Natural killer cell (primary cell): ENCODE data around the gene KLF16. TPM values are rescaled to one million over a fixed set of nuclear protein-coding genes. Genes with fewer than 3 reads are reported as not detected.

ENCODE experiments used
- ATAC-seq, 3 donors: fragments of 150-1000 bp in 2 of 3; fragments of 200-7000 bp in 1 of 3; cut with Tn5 transposase; 1 replicate in 1 of 3; 2 replicates in 2 of 3; pipeline ENCODE4 v1.10.0; 2021; ENCODE audit warnings: mild to moderate bottlenecking in 2 of 3, moderate library complexity in 2 of 3
- DNase-seq, 2 donors: peaks; one replicate each; pipeline versions ENCODE4 v3.0.0 to v3.0.0-alpha.2; 2013 to 2021; ENCODE audit warnings: mixed read lengths in 1 of 2
- H3K27ac ChIP-seq: one replicate; pipeline ENCODE4 v1.5.1; 2013; ENCODE audit warnings: mild to moderate bottlenecking, low read length
- H3K27me3 ChIP-seq: one replicate; pipeline ENCODE4 v1.6.1; 2013; ENCODE audit warnings: low read length; ENCODE audit not compliant: control insufficient read depth, insufficient read depth
- H3K36me3 ChIP-seq: one replicate; pipeline ENCODE4 v1.6.1; 2013; ENCODE audit warnings: low read length; ENCODE audit not compliant: control insufficient read depth, insufficient read depth
- H3K4me1 ChIP-seq: one replicate; pipeline ENCODE4 v1.6.1; 2013; ENCODE audit warnings: low read length; ENCODE audit not compliant: control insufficient read depth, insufficient read depth
- H3K4me3 ChIP-seq: one replicate; pipeline ENCODE4 v1.5.1; 2013; ENCODE audit warnings: low read length
- H3K9me3 ChIP-seq: one replicate; pipeline ENCODE4 v1.6.1; 2013; ENCODE audit warnings: low read length; ENCODE audit not compliant: control insufficient read depth, insufficient read depth
- H3K27ac Mint-ChIP-seq, 2 donors: one replicate each; pipeline ENCODE4 v1.8.0; 2022; ENCODE audit warnings: mild to moderate bottlenecking in 2 of 2, mixed read lengths in 2 of 2, moderate library complexity in 1 of 2
- H3K27me3 Mint-ChIP-seq, 2 donors: one replicate each; pipeline ENCODE4 v1.8.0; 2022; ENCODE audit warnings: low read depth in 2 of 2, mixed read lengths in 2 of 2
- H3K36me3 Mint-ChIP-seq: one replicate; pipeline ENCODE4 v1.8.0; 2022; ENCODE audit warnings: mixed read lengths
- H3K4me1 Mint-ChIP-seq, 2 donors: one replicate each; pipeline ENCODE4 v1.8.0; 2022; ENCODE audit warnings: mixed read lengths in 2 of 2
- H3K4me3 Mint-ChIP-seq: one replicate; pipeline ENCODE4 v1.8.0; 2022; ENCODE audit warnings: mild to moderate bottlenecking, moderate library complexity, mixed read lengths
- H3K9me3 Mint-ChIP-seq, 2 donors: one replicate each; pipeline ENCODE4 v1.8.0; 2022; ENCODE audit warnings: mixed read lengths in 2 of 2
- CTCF ChIP-seq: fragments of 200-600 bp; IDR thresholded peaks from one replicate; pipeline ENCODE4 v1.8.0; 2022; ENCODE audit warnings: antibody characterized with exemption
- whole genome bisulfite sequencing: methylation state at CpG from one replicate; pipeline ENCODE4 v1.1.7; 2013; ENCODE audit warnings: missing lambda C conversion rate; ENCODE audit not compliant: insufficient coverage; 5-methylcytosine and 5-hydroxymethylcytosine counted together
- intact Hi-C: fragments of 100-400 bp; cut with micrococcal nuclease; formaldehyde crosslinking; loops from one replicate; pipeline ENCODE4 v1.14.2; 2022
- total RNA-seq, 4 donors: library from RNA; stranded (reverse); fragments of 120-200 nt in 1 of 4; gene quantifications; one replicate each; pipeline versions ENCODE4 v1.2.3 to v1.2.4, GENCODE V29; 2013 to 2022

Gene KLF16
- total RNA-seq, 3 donors from 2014 or later (not counting 1 experiment from before 2014, with no cell fraction given) = 29.1 to 38.4 (median 34.8) TPM

GRCh38 chr19:1823539-1824251 lies 39.7 kb downstream of the KLF16 start:
- no peak for TF ChIP-seq CTCF
- peaks cover 9% of the 10 kb centered on the region for H3K4me1 ChIP-seq
- H3K36me3 Mint-ChIP-seq = no peaks in the 10 kb centered on the region
- peaks cover 61% of the 10 kb centered on the region for H3K36me3 ChIP-seq
- H3K9me3 ChIP-seq = no peaks in the 10 kb centered on the region
- no peaks in the 10 kb centered on the region for H3K9me3 Mint-ChIP-seq
- H3K27ac ChIP-seq = no peak overlapping the region
- H3K27me3 Mint-ChIP-seq = no peaks in the 10 kb centered on the region
- 97% methylated on average over 36 of the region's 36 CpGs for WGBS
- intact Hi-C loops = loop anchor here (10.0 kb wide), 1 partner anchor 279 kb away; no protein-coding TSS in a partner anchor
- no peaks in the 10 kb centered on the region for H3K27me3 ChIP-seq
- no peak overlapping the region for H3K27ac Mint-ChIP-seq
- DNase-seq (no peak), ATAC-seq (no peak)
- H3K4me3 Mint-ChIP-seq = no peak overlapping the region
- peaks cover 4 to 6% of the 10 kb centered on the region in 2 donors for H3K4me1 Mint-ChIP-seq
- H3K4me3 ChIP-seq = no peak overlapping the region

- H3K36me3 ChIP-seq = peaks cover 65% of the 10 kb centered on the region
- H3K4me1 ChIP-seq = peaks cover 9% of the 10 kb centered on the region
- no peak overlapping the region for H3K27ac ChIP-seq
- Mint-ChIP-seq H3K27me3 (no peaks in the 10 kb centered on the region), H3K4me1 (peaks cover 4 to 5% of the 10 kb centered on the region in 2 donors), H3K4me3 (no peak overlapping the region), H3K27ac (no peak overlapping the region), H3K9me3 (no peaks in the 10 kb centered on the region), H3K36me3 (no peaks in the 10 kb centered on the region)
- H3K27me3 ChIP-seq = no peaks in the 10 kb centered on the region
- no peaks in the 10 kb centered on the region for H3K9me3 ChIP-seq
- ATAC-seq (no peak), DNase-seq (no peak)
- intact Hi-C loops = loop anchor here (10.0 kb wide), 1 partner anchor 278 kb away; no protein-coding TSS in a partner anchor
- TF ChIP-seq CTCF = no peak
- H3K4me3 ChIP-seq = no peak overlapping the region
- 98% methylated on average over 8 of the region's 8 CpGs for WGBS
These were observed 40.4 kb downstream of the KLF16 start for GRCh38 chr19:1823020-1823419.

- DNase-seq = no peak
- Histone ChIP-seq H3K27me3 (no peaks in the 10 kb centered on the region), H3K4me3 (no peak overlapping the region), H3K4me1 (peaks cover 9% of the 10 kb centered on the region), H3K36me3 (peaks cover 69% of the 10 kb centered on the region), H3K27ac (no peak overlapping the region), H3K9me3 (no peaks in the 10 kb centered on the region)
- Mint-ChIP-seq H3K27ac (no peak overlapping the region), H3K4me1 (peaks cover 4 to 5% of the 10 kb centered on the region in 2 donors), H3K27me3 (no peaks in the 10 kb centered on the region), H3K9me3 (no peaks in the 10 kb centered on the region), H3K4me3 (no peak overlapping the region), H3K36me3 (no peaks in the 10 kb centered on the region)
- ATAC-seq = no peak
- no peak for TF ChIP-seq CTCF
- intact Hi-C loops = loop anchor here (10.0 kb wide), 1 partner anchor 277 kb away; no protein-coding TSS in a partner anchor
- WGBS = 96% methylated on average over 18 of the region's 19 CpGs
These were observed 41.2 kb downstream of the KLF16 start for GRCh38 chr19:1822210-1822609.
